Measurements from ENCODE around the gene WAC. TPM values are rescaled to one million over a fixed set of nuclear protein-coding genes. Genes with fewer than 3 reads are reported as not detected.

WAC gene
- total RNA-seq, 4 donors from 2014 or later, result 55.7 to 83.4 (median 69.6) TPM

- no peak overlapping the region for H3K27ac ChIP-seq
- in situ Hi-C loops (cut with MboI; ENCODE audit: low sequenced_read_pairs in 4 of 4), result loop anchor here in 3 of 4 donors (10.0 to 25.0 kb wide), 2 partner anchors 47 to 145 kb away; partner anchors contain the start of gene WAC (in 1 of the 3)
- no peak overlapping the region for H3K4me3 ChIP-seq
- DNase-seq (no peak), ATAC-seq (no peak)
- H3K36me3 ChIP-seq, result peaks cover 0 to 11% of the 10 kb centered on the region in 2 donors
- TF ChIP-seq CTCF (IDR thresholded peaks at IDR 0.05 in 4 of 5, conservative IDR thresholded peaks at IDR 0.05 in 1 of 5), result no peak
- TF ChIP-seq POLR2A (IDR thresholded peaks at IDR 0.05), result no peak
- H3K27me3 ChIP-seq, result no peaks in the 10 kb centered on the region
- intact Hi-C loops (cut with DNase I; ENCODE audit: low total_unique reads), result no loop called here
- H3K9me3 ChIP-seq, result no peaks in the 10 kb centered on the region
- H3K4me1 ChIP-seq, result peaks cover 57 to 65% of the 10 kb centered on the region in 2 donors
Measured at GRCh38 chr10:28581916-28582315, 49.0 kb downstream of the WAC start.

- ATAC-seq (no peak), DNase-seq (no peak)
- Histone ChIP-seq H3K27ac (no peak overlapping the region), H3K36me3 (peaks cover 0 to 11% of the 10 kb centered on the region in 2 donors), H3K4me3 (no peak overlapping the region), H3K4me1 (peaks cover 43 to 56% of the 10 kb centered on the region in 2 donors), H3K9me3 (no peaks in the 10 kb centered on the region), H3K27me3 (no peaks in the 10 kb centered on the region)
- in situ Hi-C loops (cut with MboI; ENCODE audit: low sequenced_read_pairs in 4 of 4) (loop anchor here in 3 of 4 donors (10.0 to 25.0 kb wide), 2 partner anchors 50 to 148 kb away; partner anchors contain the start of gene WAC (in 1 of the 3)), intact Hi-C loops (cut with DNase I; ENCODE audit: low total_unique reads) (loop anchor here (5.0 kb wide), 1 partner anchor 153 kb away; no protein-coding TSS in a partner anchor)
- TF ChIP-seq CTCF (IDR thresholded peaks at IDR 0.05 in 4 of 5, conservative IDR thresholded peaks at IDR 0.05 in 1 of 5), result no peak
- no peak for TF ChIP-seq POLR2A (IDR thresholded peaks at IDR 0.05)
Measured at GRCh38 chr10:28585076-28585475, 52.2 kb downstream of the WAC start.

- peak overlapping the region in 1 of 4 donors; percentile 15 for H3K27ac ChIP-seq
- peaks cover 34 to 45% of the 10 kb centered on the region in 2 donors for H3K4me1 ChIP-seq
- DNase-seq, result no peak
- H3K27me3 ChIP-seq, result no peaks in the 10 kb centered on the region
- TF ChIP-seq POLR2A (IDR thresholded peaks at IDR 0.05) (no peak), CTCF (IDR thresholded peaks at IDR 0.05 in 4 of 5, conservative IDR thresholded peaks at IDR 0.05 in 1 of 5) (no peak)
- no peak for ATAC-seq
- in situ Hi-C loops (cut with MboI; ENCODE audit: low sequenced_read_pairs in 4 of 4), result loop anchor here in 3 of 4 donors (10.0 to 25.0 kb wide), 2 partner anchors 51 to 149 kb away; partner anchors contain the start of gene WAC (in 1 of the 3)
- peaks cover 0 to 21% of the 10 kb centered on the region in 2 donors for H3K36me3 ChIP-seq
- H3K9me3 ChIP-seq, result no peaks in the 10 kb centered on the region
- no peak overlapping the region for H3K4me3 ChIP-seq
- intact Hi-C loops (cut with DNase I; ENCODE audit: low total_unique reads), result loop anchor here (2.0 to 5.0 kb wide), 2 partner anchors 53 to 154 kb away; partner anchors contain the start of gene WAC
Measured at GRCh38 chr10:28586176-28586575, 53.3 kb downstream of the WAC start.

- peak overlapping the region; percentile 39 to 60 (median 48) for H3K27ac ChIP-seq
- ATAC-seq (peak in 1 of 2 donors; percentile 10), DNase-seq (no peak)
- intact Hi-C loops (cut with DNase I; ENCODE audit: low total_unique reads), result loop anchor here (2.0 to 5.0 kb wide), 2 partner anchors 55 to 155 kb away; partner anchors contain the start of gene WAC
- TF ChIP-seq CTCF (IDR thresholded peaks at IDR 0.05 in 4 of 5, conservative IDR thresholded peaks at IDR 0.05 in 1 of 5) (no peak), POLR2A (IDR thresholded peaks at IDR 0.05) (no peak)
- H3K9me3 ChIP-seq, result no peaks in the 10 kb centered on the region
- in situ Hi-C loops (cut with MboI; ENCODE audit: low sequenced_read_pairs in 4 of 4), result loop anchor here in 3 of 4 donors (10.0 to 25.0 kb wide), 2 partner anchors 53 to 150 kb away; partner anchors contain the start of gene WAC (in 1 of the 3)
- H3K36me3 ChIP-seq, result peaks cover 0 to 25% of the 10 kb centered on the region in 2 donors
- no peak overlapping the region for H3K4me3 ChIP-seq
- H3K4me1 ChIP-seq, result peaks cover 25 to 36% of the 10 kb centered on the region in 2 donors
- H3K27me3 ChIP-seq, result no peaks in the 10 kb centered on the region
Measured at GRCh38 chr10:28587270-28587969, 54.5 kb downstream of the WAC start.

All from gastrocnemius medialis (tissue), 4 donors.